Measurements from ENCODE around the gene HERC2. TPM values are rescaled to one million over a fixed set of nuclear protein-coding genes. Genes with fewer than 3 reads are reported as not detected.

HERC2 gene
- total RNA-seq, 6 experiments from 2014 or later = 33.6 to 47.3 (median 37.0) TPM

GRCh38 chr15:28105224-28105791 lies 216.7 kb downstream of the HERC2 start:
- Mint-ChIP-seq H3K4me3 (no peak overlapping the region), H3K27ac (no peak overlapping the region), H3K4me1 (ENCODE audit: low read depth) (no peaks in the 10 kb centered on the region), H3K27me3 (ENCODE audit: insufficient read depth) (peaks cover 3% of the 10 kb centered on the region), H3K36me3 (ENCODE audit: low read depth) (peaks cover under 1% of the 10 kb centered on the region; the same call in 1 of the 2 replicates), H3K9me3 (no peaks in the 10 kb centered on the region)
- DNase-seq = no peak
- TF ChIP-seq CTCF (IDR thresholded peaks at IDR 0.05) = no peak

GRCh38 chr15:28104326-28104725 lies 217.7 kb downstream of the HERC2 start:
- no peaks in the 10 kb centered on the region for H3K36me3 Mint-ChIP-seq (ENCODE audit: low read depth)
- H3K4me3 Mint-ChIP-seq = no peak overlapping the region
- H3K27me3 Mint-ChIP-seq (ENCODE audit: insufficient read depth) = peaks cover 9% of the 10 kb centered on the region

GRCh38 chr15:28103831-28104230 lies 218.1 kb downstream of the HERC2 start:
- Mint-ChIP-seq H3K27ac (no peak overlapping the region), H3K4me3 (no peak overlapping the region), H3K4me1 (ENCODE audit: low read depth) (no peaks in the 10 kb centered on the region), H3K9me3 (no peaks in the 10 kb centered on the region), H3K27me3 (ENCODE audit: insufficient read depth) (peaks cover 9% of the 10 kb centered on the region), H3K36me3 (ENCODE audit: low read depth) (no peaks in the 10 kb centered on the region)
- TF ChIP-seq CTCF (IDR thresholded peaks at IDR 0.05) = no peak
- no peak for DNase-seq

More at GRCh38 chr15:28104326-28104725, 217.7 kb downstream of the HERC2 start:
- no peak for DNase-seq
- Mint-ChIP-seq H3K4me1 (ENCODE audit: low read depth) (no peaks in the 10 kb centered on the region), H3K27ac (no peak overlapping the region), H3K9me3 (no peaks in the 10 kb centered on the region)
- TF ChIP-seq CTCF (IDR thresholded peaks at IDR 0.05) = no peak

GRCh38 chr15:28101983-28102441 lies 220.0 kb downstream of the HERC2 start:
- no peak for TF ChIP-seq CTCF (IDR thresholded peaks at IDR 0.05)
- H3K27ac Mint-ChIP-seq = no peak overlapping the region

GRCh38 chr15:28101201-28101600 lies 220.8 kb downstream of the HERC2 start:
- Mint-ChIP-seq H3K9me3 (no peaks in the 10 kb centered on the region), H3K4me3 (no peak overlapping the region), H3K36me3 (ENCODE audit: low read depth) (no peaks in the 10 kb centered on the region), H3K4me1 (ENCODE audit: low read depth) (peaks cover 17% of the 10 kb centered on the region), H3K27me3 (ENCODE audit: insufficient read depth) (peaks cover 24% of the 10 kb centered on the region), H3K27ac (no peak overlapping the region)
- no peak for DNase-seq
- TF ChIP-seq CTCF (IDR thresholded peaks at IDR 0.05) = no peak

More at GRCh38 chr15:28101983-28102441, 220.0 kb downstream of the HERC2 start:
- Mint-ChIP-seq H3K4me1 (ENCODE audit: low read depth) (peaks cover 15% of the 10 kb centered on the region), H3K36me3 (ENCODE audit: low read depth) (no peaks in the 10 kb centered on the region), H3K4me3 (no peak overlapping the region), H3K27me3 (ENCODE audit: insufficient read depth) (peaks cover 23% of the 10 kb centered on the region), H3K9me3 (no peaks in the 10 kb centered on the region)
- DNase-seq = no peak
